Measurements from ENCODE around the gene BLZF1. TPM values are rescaled to one million over a fixed set of nuclear protein-coding genes. Genes with fewer than 3 reads are reported as not detected.
A peak's percentile ranks its signal among the peaks of the same experiment; 100 is the strongest.

Gene BLZF1
- polyA plus RNA-seq, 1 experiment: 23.0 TPM

DNA sequence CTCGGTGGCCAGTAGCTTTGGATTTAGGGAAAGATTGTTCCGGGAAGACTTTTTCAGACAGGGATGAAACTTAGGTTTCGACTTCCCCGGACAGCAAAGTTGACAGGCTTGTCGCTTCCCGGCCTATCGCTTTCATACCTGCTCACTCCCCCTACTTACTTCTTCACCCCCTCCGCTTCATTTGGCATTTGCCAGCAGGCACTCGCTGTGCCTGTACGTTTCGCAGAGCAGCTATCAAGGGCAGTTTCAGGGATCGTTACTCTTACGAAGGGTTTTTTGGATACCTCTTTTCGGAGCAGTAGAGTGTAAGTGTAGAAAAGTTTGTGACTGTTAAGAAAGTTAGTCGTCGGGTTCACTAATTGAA, 393 bp downstream of the BLZF1 start:
- H3K27me3 ChIP-seq (ENCODE audit: control insufficient read depth, insufficient read depth, low read length): no peaks in the 10 kb centered on the region
- TF ChIP-seq CTCF (IDR thresholded peaks at IDR 0.05; ENCODE audit: low read depth, low read length): no peak
- H3K9me3 ChIP-seq (ENCODE audit: control insufficient read depth, insufficient read depth, low read length): no peaks in the 10 kb centered on the region; the same call in 1 of the 2 replicates
- ChIA-PET CTCF (interaction anchor here (0.6 to 4.7 kb wide), 6 partner anchors 12 to 1025 kb away, joined by 3 to 24 read pairs (median 4); no protein-coding TSS in a partner anchor), POLR2A (interaction anchor here (1.2 to 1.4 kb wide), 2 partner anchors 117 to 262 kb away, joined by 3 to 4 read pairs; partner anchors contain the start of genes ATP1B1 and SLC19A2)
- DNase-seq (ENCODE audit: low read depth, low spot score): no peak
- peak overlapping the region; percentile 88 for H3K4me3 ChIP-seq (ENCODE audit: low read depth, low read length)
- peak overlapping the region; percentile 80 for H3K27ac ChIP-seq (ENCODE audit: low read depth, low read length)

DNA sequence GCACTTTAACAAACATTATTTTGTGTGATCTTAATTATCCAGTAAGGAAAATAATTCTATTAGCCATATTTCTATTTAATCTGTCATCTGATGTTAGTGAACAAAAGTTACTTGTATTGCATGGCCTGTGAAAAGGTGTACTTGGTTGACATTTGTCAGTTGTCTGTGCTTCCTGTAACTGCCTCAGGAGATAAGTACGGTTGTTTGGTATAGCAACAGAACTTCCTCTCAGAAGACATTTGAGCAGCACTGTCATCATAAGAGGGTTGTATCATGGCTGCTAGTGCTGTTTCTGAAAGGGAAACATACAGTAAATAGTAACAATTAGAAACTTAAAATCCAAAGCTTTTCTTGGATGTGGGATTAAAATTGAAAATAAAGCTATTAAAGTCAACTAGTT, 3.4 kb downstream of the BLZF1 start:
- POLR2A ChIA-PET: no interaction called here
- H3K27me3 ChIP-seq (ENCODE audit: control insufficient read depth, insufficient read depth, low read length): no peaks in the 10 kb centered on the region
- H3K4me3 ChIP-seq (ENCODE audit: low read depth, low read length): no peak overlapping the region
- no peaks in the 10 kb centered on the region for H3K9me3 ChIP-seq (ENCODE audit: control insufficient read depth, insufficient read depth, low read length)
- DNase-seq (ENCODE audit: low read depth, low spot score): no peak
- CTCF ChIA-PET: interaction anchor here (0.6 kb wide), 1 partner anchor 23 kb away, joined by 3 read pairs; no protein-coding TSS in a partner anchor
- no peak overlapping the region for H3K27ac ChIP-seq (ENCODE audit: low read depth, low read length)
- TF ChIP-seq CTCF (IDR thresholded peaks at IDR 0.05; ENCODE audit: low read depth, low read length): no peak

GRCh38 chr1:169381162-169381561, 13.2 kb downstream of the BLZF1 start:
- CTCF ChIA-PET: no interaction called here
- Histone ChIP-seq H3K4me3 (ENCODE audit: low read depth, low read length) (no peak overlapping the region), H3K9me3 (ENCODE audit: control insufficient read depth, insufficient read depth, low read length) (no peaks in the 10 kb centered on the region), H3K27me3 (ENCODE audit: control insufficient read depth, insufficient read depth, low read length) (no peaks in the 10 kb centered on the region), H3K27ac (ENCODE audit: low read depth, low read length) (no peak overlapping the region)
- POLR2A ChIA-PET: no interaction called here
- no peak for TF ChIP-seq CTCF (IDR thresholded peaks at IDR 0.05; ENCODE audit: low read depth, low read length)
- no peak for DNase-seq (ENCODE audit: low read depth, low spot score)

DNA sequence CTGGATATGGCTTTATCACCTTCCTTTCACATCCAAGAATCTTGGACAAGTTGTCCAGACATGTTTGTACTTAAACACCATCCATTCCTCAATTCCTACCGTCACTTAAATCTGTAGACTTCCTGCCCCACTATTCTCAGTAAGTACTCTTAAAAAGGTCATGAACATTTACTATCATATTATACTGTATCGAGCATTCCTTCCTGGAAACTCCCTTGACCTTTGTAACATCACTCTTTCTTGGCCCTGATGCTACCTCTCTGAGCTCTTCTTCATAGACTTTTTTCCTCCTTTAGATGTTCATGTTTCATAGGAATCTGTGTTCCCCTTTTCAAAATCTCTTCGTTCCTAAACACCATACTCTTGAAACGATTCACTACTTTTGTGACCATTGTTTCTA, 15.5 kb downstream of the BLZF1 start:
- CTCF ChIA-PET: interaction anchor here (0.9 to 1.5 kb wide), 2 partner anchors 14 to 746 kb away, joined by 4 to 6 read pairs; no protein-coding TSS in a partner anchor
- Histone ChIP-seq H3K27me3 (ENCODE audit: control insufficient read depth, insufficient read depth, low read length) (no peaks in the 10 kb centered on the region), H3K9me3 (ENCODE audit: control insufficient read depth, insufficient read depth, low read length) (no peaks in the 10 kb centered on the region), H3K4me3 (ENCODE audit: low read depth, low read length) (no peak overlapping the region), H3K27ac (ENCODE audit: low read depth, low read length) (no peak overlapping the region)
- TF ChIP-seq CTCF (IDR thresholded peaks at IDR 0.05; ENCODE audit: low read depth, low read length): no peak
- POLR2A ChIA-PET: no interaction called here
- DNase-seq (ENCODE audit: low read depth, low spot score): no peak

DNA sequence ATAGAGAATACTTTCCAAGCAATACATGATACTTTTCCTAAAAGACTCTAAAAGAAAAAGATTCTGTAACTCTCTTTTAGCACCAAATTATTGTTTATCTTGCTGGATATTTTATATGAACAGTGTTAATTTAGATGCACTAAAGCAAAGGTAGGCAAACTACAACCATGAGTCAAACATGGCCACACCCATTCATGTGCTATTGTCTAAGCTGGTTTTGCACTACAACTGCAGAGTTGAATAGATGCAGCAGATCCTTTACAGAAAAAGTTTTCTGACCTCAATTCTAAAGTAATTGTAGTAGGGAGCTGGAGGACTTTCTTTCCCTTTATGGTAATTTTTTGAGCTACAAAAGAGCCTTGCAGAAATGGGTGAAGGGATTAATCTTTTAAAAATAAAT, 19.4 kb downstream of the BLZF1 start:
- POLR2A ChIA-PET: interaction anchor here (0.6 kb wide), 1 partner anchor 99 kb away, joined by 3 read pairs; no protein-coding TSS in a partner anchor
- no peak overlapping the region for H3K4me3 ChIP-seq (ENCODE audit: low read depth, low read length)
- DNase-seq (ENCODE audit: low read depth, low spot score): no peak
- no peaks in the 10 kb centered on the region for H3K27me3 ChIP-seq (ENCODE audit: control insufficient read depth, insufficient read depth, low read length)
- no peak overlapping the region for H3K27ac ChIP-seq (ENCODE audit: low read depth, low read length)
- no peaks in the 10 kb centered on the region for H3K9me3 ChIP-seq (ENCODE audit: control insufficient read depth, insufficient read depth, low read length)
- TF ChIP-seq CTCF (IDR thresholded peaks at IDR 0.05; ENCODE audit: low read depth, low read length): no peak
- CTCF ChIA-PET: interaction anchor here (1.0 to 1.2 kb wide), 2 partner anchors 784 to 1044 kb away, joined by 3 to 4 read pairs; no protein-coding TSS in a partner anchor
